ENCODE results near the gene SETD6. TPM values are rescaled to one million over a fixed set of nuclear protein-coding genes. Genes with fewer than 3 reads are reported as not detected.
"Not testable (repeated sequence)": the region's sequence is repeated elsewhere in the genome, so short reads cannot be mapped to it uniquely, and the experiment has no call there.

SETD6 gene
- total RNA-seq, 2 experiments from 2014 or later: 8.1 to 8.5 TPM

- no peak overlapping the region for H3K4me3 Mint-ChIP-seq
- DNase-seq: no peak
- intact Hi-C loops (cut with micrococcal nuclease): loop anchor here (10.0 kb wide), 1 partner anchor 50 kb away; no protein-coding TSS in a partner anchor
- no peaks in the 10 kb centered on the region for H3K27me3 Mint-ChIP-seq (ENCODE audit: low read depth)
- H3K27ac Mint-ChIP-seq: peak overlapping the region; percentile 16
- H3K4me1 Mint-ChIP-seq (ENCODE audit: low read depth): no peaks in the 10 kb centered on the region
- H3K36me3 Mint-ChIP-seq (ENCODE audit: low read depth): peaks cover 53% of the 10 kb centered on the region
- CTCF ChIA-PET: interaction anchor here (0.6 to 0.8 kb wide), 3 partner anchors 11 to 170 kb away, joined by 3 read pairs; no protein-coding TSS in a partner anchor
- no peaks in the 10 kb centered on the region for H3K9me3 Mint-ChIP-seq
These were observed 19.8 kb downstream of the SETD6 start for GRCh38 chr16:58535100-58535499.

GRCh38 chr16:58536278-58536677, 21.0 kb downstream of the SETD6 start:
- Mint-ChIP-seq H3K4me3 (no peak overlapping the region), H3K9me3 (no peaks in the 10 kb centered on the region), H3K4me1 (ENCODE audit: low read depth) (no peaks in the 10 kb centered on the region), H3K36me3 (ENCODE audit: low read depth) (peaks cover 54% of the 10 kb centered on the region), H3K27me3 (ENCODE audit: low read depth) (no peaks in the 10 kb centered on the region), H3K27ac (no peak overlapping the region)
- intact Hi-C loops (cut with micrococcal nuclease): loop anchor here (10.0 kb wide), 1 partner anchor 49 kb away; no protein-coding TSS in a partner anchor
- no peak for DNase-seq
- CTCF ChIA-PET: no interaction called here

GRCh38 chr16:58537124-58537906, 22.0 kb downstream of the SETD6 start:
- Mint-ChIP-seq H3K4me1 (ENCODE audit: low read depth) (no peaks in the 10 kb centered on the region), H3K27me3 (ENCODE audit: low read depth) (no peaks in the 10 kb centered on the region), H3K9me3 (no peaks in the 10 kb centered on the region), H3K36me3 (ENCODE audit: low read depth) (peaks cover 55% of the 10 kb centered on the region), H3K4me3 (no peak overlapping the region), H3K27ac (no peak overlapping the region)
- CTCF ChIA-PET: interaction anchor here (1.5 kb wide), 1 partner anchor 18 kb away, joined by 5 read pairs; no protein-coding TSS in a partner anchor
- no peak for DNase-seq
- intact Hi-C loops (cut with micrococcal nuclease): loop anchor here (10.0 kb wide), 1 partner anchor 47 kb away; no protein-coding TSS in a partner anchor

GRCh38 chr16:58541711-58542110, 26.4 kb downstream of the SETD6 start:
- no peaks in the 10 kb centered on the region for H3K4me1 Mint-ChIP-seq (ENCODE audit: low read depth)
- H3K27me3 Mint-ChIP-seq (ENCODE audit: low read depth): no peaks in the 10 kb centered on the region
- intact Hi-C loops (cut with micrococcal nuclease): no loop called here
- no peak for DNase-seq
- CTCF ChIA-PET: interaction anchor here (1.4 kb wide), 1 partner anchor 8 kb away, joined by 3 read pairs; no protein-coding TSS in a partner anchor
- no peaks in the 10 kb centered on the region for H3K9me3 Mint-ChIP-seq
- H3K36me3 Mint-ChIP-seq (ENCODE audit: low read depth): peaks cover 60% of the 10 kb centered on the region
- no peak overlapping the region for H3K27ac Mint-ChIP-seq
- H3K4me3 Mint-ChIP-seq: no peak overlapping the region

- no peaks in the 10 kb centered on the region for H3K9me3 Mint-ChIP-seq
- no peak overlapping the region for H3K4me3 Mint-ChIP-seq
- H3K4me1 Mint-ChIP-seq (ENCODE audit: low read depth): no peaks in the 10 kb centered on the region
- intact Hi-C loops (cut with micrococcal nuclease): no loop called here
- peaks cover 62% of the 10 kb centered on the region for H3K36me3 Mint-ChIP-seq (ENCODE audit: low read depth)
- no peak for DNase-seq
- no peaks in the 10 kb centered on the region for H3K27me3 Mint-ChIP-seq (ENCODE audit: low read depth)
- H3K27ac Mint-ChIP-seq: no peak overlapping the region
- CTCF ChIA-PET: interaction anchor here (1.4 kb wide), 1 partner anchor 8 kb away, joined by 3 read pairs; no protein-coding TSS in a partner anchor
These were observed 27.0 kb downstream of the SETD6 start for GRCh38 chr16:58542291-58542690.

GRCh38 chr16:58543685-58544084, 28.4 kb downstream of the SETD6 start:
- no peak for DNase-seq
- no peak overlapping the region for H3K27ac Mint-ChIP-seq
- CTCF ChIA-PET: interaction anchor here (0.7 kb wide), 1 partner anchor 109 kb away, joined by 3 read pairs; no protein-coding TSS in a partner anchor
- H3K4me1 Mint-ChIP-seq (ENCODE audit: low read depth): no peaks in the 10 kb centered on the region
- intact Hi-C loops (cut with micrococcal nuclease): no loop called here
- H3K4me3 Mint-ChIP-seq: no peak overlapping the region
- H3K9me3 Mint-ChIP-seq: no peaks in the 10 kb centered on the region
- no peaks in the 10 kb centered on the region for H3K27me3 Mint-ChIP-seq (ENCODE audit: low read depth)
- H3K36me3 Mint-ChIP-seq (ENCODE audit: low read depth): peaks cover 57% of the 10 kb centered on the region

- CTCF ChIA-PET: interaction anchor here (0.8 to 1.0 kb wide), 2 partner anchors 15 to 86 kb away, joined by 3 to 4 read pairs; no protein-coding TSS in a partner anchor
- Mint-ChIP-seq H3K27ac (no peak overlapping the region), H3K4me3 (no peak overlapping the region), H3K4me1 (ENCODE audit: low read depth) (no peaks in the 10 kb centered on the region), H3K9me3 (no peaks in the 10 kb centered on the region), H3K36me3 (ENCODE audit: low read depth) (peaks cover 50% of the 10 kb centered on the region), H3K27me3 (ENCODE audit: low read depth) (no peaks in the 10 kb centered on the region)
- intact Hi-C loops (cut with micrococcal nuclease): no loop called here
- no peak for DNase-seq
These were observed 33.1 kb downstream of the SETD6 start for GRCh38 chr16:58548378-58548777.

- no peaks in the 10 kb centered on the region for H3K9me3 Mint-ChIP-seq
- H3K36me3 Mint-ChIP-seq (ENCODE audit: low read depth): peaks cover 48% of the 10 kb centered on the region
- DNase-seq: no peak
- H3K4me1 Mint-ChIP-seq (ENCODE audit: low read depth): no peaks in the 10 kb centered on the region
- intact Hi-C loops (cut with micrococcal nuclease): no loop called here
- CTCF ChIA-PET: no interaction called here
- no peak overlapping the region for H3K27ac Mint-ChIP-seq
- H3K27me3 Mint-ChIP-seq (ENCODE audit: low read depth): no peaks in the 10 kb centered on the region
- H3K4me3 Mint-ChIP-seq: no peak overlapping the region
These were observed 36.2 kb downstream of the SETD6 start for GRCh38 chr16:58551496-58551895.

- CTCF ChIA-PET: no interaction called here
- H3K27me3 Mint-ChIP-seq (ENCODE audit: low read depth): no peaks in the 10 kb centered on the region
- peak overlapping the region; percentile 36 for H3K27ac Mint-ChIP-seq
- no peak for DNase-seq
- H3K36me3 Mint-ChIP-seq (ENCODE audit: low read depth): peaks cover 40% of the 10 kb centered on the region
- H3K4me1 Mint-ChIP-seq (ENCODE audit: low read depth): peaks cover 2% of the 10 kb centered on the region
- intact Hi-C loops (cut with micrococcal nuclease): no loop called here
- H3K9me3 Mint-ChIP-seq: no peaks in the 10 kb centered on the region
- no peak overlapping the region for H3K4me3 Mint-ChIP-seq
These were observed 41.4 kb downstream of the SETD6 start for GRCh38 chr16:58556678-58557077.

GRCh38 chr16:58563235-58563634, 47.9 kb downstream of the SETD6 start:
- intact Hi-C loops (cut with micrococcal nuclease): no loop called here
- peaks cover 4% of the 10 kb centered on the region for H3K4me1 Mint-ChIP-seq (ENCODE audit: low read depth)
- no peaks in the 10 kb centered on the region for H3K27me3 Mint-ChIP-seq (ENCODE audit: low read depth)
- DNase-seq: no peak
- H3K4me3 Mint-ChIP-seq: no peak overlapping the region
- H3K27ac Mint-ChIP-seq: no peak overlapping the region
- peaks cover 47% of the 10 kb centered on the region for H3K36me3 Mint-ChIP-seq (ENCODE audit: low read depth)
- CTCF ChIA-PET: interaction anchor here (0.7 to 0.8 kb wide), 2 partner anchors 15 to 382 kb away, joined by 3 read pairs; no protein-coding TSS in a partner anchor
- H3K9me3 Mint-ChIP-seq: no peaks in the 10 kb centered on the region

GRCh38 chr16:58563775-58564174, 48.5 kb downstream of the SETD6 start:
- CTCF ChIA-PET: interaction anchor here (0.7 kb wide), 1 partner anchor 382 kb away, joined by 3 read pairs; no protein-coding TSS in a partner anchor
- Mint-ChIP-seq H3K4me3 (no peak overlapping the region), H3K4me1 (ENCODE audit: low read depth) (peaks cover 4% of the 10 kb centered on the region), H3K27me3 (ENCODE audit: low read depth) (no peaks in the 10 kb centered on the region), H3K36me3 (ENCODE audit: low read depth) (peaks cover 46% of the 10 kb centered on the region), H3K9me3 (no peaks in the 10 kb centered on the region), H3K27ac (no peak overlapping the region)
- intact Hi-C loops (cut with micrococcal nuclease): no loop called here
- DNase-seq: no peak

- DNase-seq; H3K4me1 Mint-ChIP-seq (ENCODE audit: low read depth); CTCF ChIA-PET; H3K4me3 Mint-ChIP-seq; H3K27me3 Mint-ChIP-seq (ENCODE audit: low read depth); H3K9me3 Mint-ChIP-seq; H3K27ac Mint-ChIP-seq; intact Hi-C loops (cut with micrococcal nuclease): not testable (repeated sequence)
- H3K36me3 Mint-ChIP-seq (ENCODE audit: low read depth): peaks cover 55% of the 10 kb centered on the region
These were observed 50.4 kb downstream of the SETD6 start for GRCh38 chr16:58565697-58566096.
